ENCODE results near the gene KLHL6.
A peak's percentile ranks its signal among the peaks of the same experiment; 100 is the strongest.

The KLHL6 gene, protein sequence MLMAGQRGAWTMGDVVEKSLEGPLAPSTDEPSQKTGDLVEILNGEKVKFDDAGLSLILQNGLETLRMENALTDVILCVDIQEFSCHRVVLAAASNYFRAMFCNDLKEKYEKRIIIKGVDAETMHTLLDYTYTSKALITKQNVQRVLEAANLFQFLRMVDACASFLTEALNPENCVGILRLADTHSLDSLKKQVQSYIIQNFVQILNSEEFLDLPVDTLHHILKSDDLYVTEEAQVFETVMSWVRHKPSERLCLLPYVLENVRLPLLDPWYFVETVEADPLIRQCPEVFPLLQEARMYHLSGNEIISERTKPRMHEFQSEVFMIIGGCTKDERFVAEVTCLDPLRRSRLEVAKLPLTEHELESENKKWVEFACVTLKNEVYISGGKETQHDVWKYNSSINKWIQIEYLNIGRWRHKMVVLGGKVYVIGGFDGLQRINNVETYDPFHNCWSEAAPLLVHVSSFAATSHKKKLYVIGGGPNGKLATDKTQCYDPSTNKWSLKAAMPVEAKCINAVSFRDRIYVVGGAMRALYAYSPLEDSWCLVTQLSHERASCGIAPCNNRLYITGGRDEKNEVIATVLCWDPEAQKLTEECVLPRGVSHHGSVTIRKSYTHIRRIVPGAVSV

DNA sequence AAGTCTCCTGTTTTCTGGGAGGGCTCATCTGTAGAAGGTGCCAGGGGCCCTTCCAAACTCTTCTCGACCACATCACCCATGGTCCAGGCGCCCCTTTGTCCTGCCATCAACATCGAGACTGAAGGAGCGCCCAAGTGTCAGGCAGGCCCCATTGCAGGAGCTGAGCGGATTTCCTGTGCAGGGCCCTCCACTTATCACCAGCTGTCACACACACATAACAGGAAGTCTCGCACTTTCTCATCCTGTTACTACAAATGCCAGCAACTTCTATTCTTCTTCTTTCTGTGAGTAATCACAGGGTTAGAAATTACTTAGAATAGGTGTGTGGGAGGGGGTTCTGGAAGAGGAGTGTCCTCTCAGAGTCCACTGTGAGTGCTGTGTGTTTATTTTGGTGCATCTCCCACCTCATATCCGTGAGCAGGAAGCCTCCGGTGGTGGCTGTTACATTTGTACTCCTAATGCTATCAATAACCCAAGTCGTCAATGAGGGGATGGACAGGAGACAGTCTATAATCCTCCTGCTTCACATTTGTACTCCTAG lies at the start of gene KLHL6:
KLHL6 (minus strand) TSS at position 166 of the 541 bp plus-strand sequence; CDS start at position 113, 53 bp downstream.
- peak; percentile 93 for FAIRE-seq

DNA sequence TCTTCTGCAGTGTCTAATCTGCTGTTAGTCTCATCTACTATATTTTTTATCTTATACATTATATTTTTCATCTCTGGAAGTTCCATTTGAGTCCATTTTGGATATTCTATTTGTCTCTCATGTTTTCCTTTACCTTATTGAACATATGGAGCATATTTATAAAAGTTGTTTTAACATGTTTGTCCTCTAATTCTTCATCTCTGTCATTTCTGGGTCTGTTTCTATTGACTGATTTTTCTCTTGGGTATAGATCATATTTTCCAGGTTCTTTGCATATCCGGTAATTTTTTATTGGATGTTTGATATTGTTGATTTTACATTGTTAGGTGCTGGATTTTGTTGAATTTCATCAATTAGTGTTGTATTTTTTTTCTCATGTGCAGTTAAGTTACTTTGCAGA lies 42.5 kb upstream of the KLHL6 start:
- DNase-seq (ENCODE audit: insufficient read length, low spot score) (no peak), FAIRE-seq (no peak)

More for the DNA sequence above, at the start of gene KLHL6:
- DNase-seq (ENCODE audit: insufficient read length, low spot score), result peak; percentile 77

DNA sequence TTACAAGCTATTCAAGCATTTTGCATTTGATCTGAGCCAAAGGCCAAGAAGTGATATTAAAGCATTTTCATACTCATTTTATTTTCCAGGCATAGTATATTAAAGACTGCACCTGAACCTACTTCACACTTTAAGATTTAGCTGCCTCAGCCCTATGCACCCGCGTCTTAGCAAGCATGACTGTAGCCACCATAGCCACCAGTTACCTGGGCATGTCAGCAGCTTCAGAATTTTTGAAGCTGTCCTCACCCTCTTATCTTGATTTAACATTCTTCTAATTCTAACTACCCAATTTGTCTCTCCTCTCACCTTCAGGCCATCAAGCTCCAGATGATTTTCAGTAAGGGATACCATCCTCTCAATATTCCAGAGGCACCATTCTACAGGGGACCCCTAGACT lies 39.1 kb upstream of the KLHL6 start:
- FAIRE-seq (no peak), DNase-seq (ENCODE audit: insufficient read length, low spot score) (no peak)

DNA sequence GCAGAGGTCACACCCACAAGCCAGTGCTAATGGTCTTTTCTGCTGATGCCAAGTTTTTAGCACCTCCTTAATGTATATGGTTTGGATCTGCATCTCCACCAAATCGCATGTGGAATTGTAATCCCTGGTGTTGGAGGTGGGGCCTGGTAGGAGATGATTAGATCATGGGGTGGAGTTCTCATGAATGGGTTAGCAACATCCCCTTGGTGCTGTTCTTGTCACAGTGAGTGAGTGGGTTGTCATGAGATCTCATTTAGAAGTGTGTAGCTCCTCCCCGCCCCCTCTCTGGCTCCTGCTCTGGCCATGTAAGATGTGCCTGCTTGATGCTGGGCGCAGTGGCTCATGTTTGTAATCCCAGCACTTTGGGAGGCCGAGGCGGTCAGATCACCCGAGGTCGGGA lies 37.3 kb upstream of the KLHL6 start:
- DNase-seq (ENCODE audit: insufficient read length, low spot score) (no peak), FAIRE-seq (no peak)

DNA sequence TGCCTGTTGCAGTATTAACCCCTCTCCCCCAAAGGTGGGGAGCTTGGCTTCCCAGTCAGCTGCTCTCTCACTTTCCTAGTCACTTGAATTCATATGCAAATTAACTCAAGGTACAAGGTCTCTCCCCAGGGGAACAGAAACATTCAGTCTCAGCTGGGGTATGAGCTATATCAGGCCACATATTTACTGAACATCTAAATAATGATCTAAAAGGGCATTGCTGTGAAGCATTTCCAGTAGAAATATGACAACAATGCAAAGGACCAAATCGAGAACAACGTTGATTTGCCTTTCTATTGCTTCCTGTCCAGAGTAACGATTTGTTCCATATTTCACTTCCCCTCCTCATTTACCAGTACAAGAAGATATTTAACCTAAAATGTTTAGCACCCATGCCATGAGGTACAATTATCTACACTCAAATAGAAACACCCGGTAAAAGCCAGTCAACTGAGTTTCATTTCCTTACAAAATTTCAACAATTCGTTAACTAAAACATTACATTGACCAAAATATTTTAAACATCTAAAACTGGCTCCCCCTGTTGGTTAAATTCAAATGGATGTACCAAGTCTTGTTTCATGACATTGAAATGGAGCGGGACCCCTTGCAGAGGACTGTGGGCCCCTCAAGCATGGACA lies 36.5 kb upstream of the KLHL6 start:
- peak; percentile 89 for FAIRE-seq
- DNase-seq (ENCODE audit: insufficient read length, low spot score), result peak; percentile 40

DNA sequence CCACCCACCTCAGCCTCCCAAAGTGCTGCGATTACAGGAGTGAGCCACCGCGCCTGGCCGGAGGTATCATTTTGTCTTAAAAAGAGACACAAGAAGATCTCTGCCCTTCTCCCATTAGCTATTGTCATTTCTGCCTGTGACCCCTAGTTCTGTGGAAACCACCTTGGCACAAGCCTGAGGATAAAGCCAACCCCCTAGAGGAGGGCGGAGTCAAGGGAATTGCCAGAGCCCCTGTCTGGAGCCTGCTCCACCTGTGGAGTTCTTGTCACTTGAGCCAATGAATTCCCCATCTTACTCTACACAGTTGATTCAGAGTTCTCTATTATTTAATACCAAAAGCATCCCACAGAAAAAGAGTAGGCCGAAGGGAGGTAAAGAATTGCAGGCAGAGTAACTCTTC lies 34.9 kb upstream of the KLHL6 start:
- no peak for DNase-seq (ENCODE audit: insufficient read length, low spot score)
- no peak for FAIRE-seq

DNA sequence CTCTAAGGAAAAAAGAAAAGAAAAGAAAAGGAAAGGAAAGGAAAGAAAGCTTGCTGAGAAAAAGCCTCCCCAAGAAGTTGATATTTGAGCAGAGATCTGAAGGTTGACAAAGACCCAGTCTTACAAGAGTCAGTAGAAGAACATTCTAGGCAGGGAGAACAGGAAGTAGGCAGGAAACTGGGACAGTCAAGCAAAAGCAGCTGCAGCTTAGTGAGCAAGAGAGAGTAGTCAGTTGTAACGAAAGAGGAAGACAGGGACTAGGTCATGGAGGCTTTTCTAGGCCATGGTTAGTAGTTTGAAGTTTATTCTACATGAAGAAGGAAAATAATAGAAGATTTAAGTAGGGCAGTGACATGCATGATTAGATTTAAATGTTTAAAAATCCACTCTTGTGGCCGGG lies 31.8 kb upstream of the KLHL6 start:
- FAIRE-seq (no peak), DNase-seq (ENCODE audit: insufficient read length, low spot score) (no peak)

DNA sequence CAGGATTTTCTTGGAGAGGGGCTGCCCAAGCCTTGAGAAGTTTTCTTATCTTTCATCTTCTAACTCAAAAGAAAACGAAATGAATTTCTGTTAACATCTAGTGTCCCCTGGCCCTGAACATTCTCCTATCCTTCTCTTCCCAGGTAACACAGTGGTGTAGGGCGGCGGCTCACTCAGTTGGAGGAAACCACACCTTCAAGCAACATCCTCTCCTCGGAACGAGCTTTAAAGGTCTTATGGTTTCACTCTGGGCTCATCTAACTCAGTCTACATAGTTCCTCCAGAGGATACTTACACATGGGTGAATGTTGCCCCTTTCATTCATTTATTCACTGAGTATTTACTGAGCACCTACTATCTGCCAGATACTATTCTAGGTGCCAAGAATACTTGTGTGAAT lies 31.0 kb upstream of the KLHL6 start:
- FAIRE-seq (no peak), DNase-seq (ENCODE audit: insufficient read length, low spot score) (no peak)

DNA sequence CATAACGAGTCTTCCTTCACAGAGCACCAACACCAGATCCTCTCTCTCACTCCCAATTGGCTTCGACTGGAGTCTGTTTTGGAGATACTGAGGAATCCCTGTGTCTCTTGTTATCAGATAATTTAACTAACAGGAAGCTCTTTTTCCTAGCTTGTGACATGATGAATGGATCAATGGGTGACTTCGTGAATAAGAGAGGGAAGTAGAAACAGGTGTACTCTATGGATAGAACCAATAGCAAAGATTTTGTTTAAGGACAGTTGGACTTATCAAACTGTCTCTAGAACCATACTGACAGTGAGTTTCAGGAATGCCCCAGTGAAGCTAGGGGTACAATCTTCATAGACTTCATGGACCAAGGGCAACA lies 29.4 kb upstream of the KLHL6 start:
- FAIRE-seq, result no peak
- no peak for DNase-seq (ENCODE audit: insufficient read length, low spot score)

DNA sequence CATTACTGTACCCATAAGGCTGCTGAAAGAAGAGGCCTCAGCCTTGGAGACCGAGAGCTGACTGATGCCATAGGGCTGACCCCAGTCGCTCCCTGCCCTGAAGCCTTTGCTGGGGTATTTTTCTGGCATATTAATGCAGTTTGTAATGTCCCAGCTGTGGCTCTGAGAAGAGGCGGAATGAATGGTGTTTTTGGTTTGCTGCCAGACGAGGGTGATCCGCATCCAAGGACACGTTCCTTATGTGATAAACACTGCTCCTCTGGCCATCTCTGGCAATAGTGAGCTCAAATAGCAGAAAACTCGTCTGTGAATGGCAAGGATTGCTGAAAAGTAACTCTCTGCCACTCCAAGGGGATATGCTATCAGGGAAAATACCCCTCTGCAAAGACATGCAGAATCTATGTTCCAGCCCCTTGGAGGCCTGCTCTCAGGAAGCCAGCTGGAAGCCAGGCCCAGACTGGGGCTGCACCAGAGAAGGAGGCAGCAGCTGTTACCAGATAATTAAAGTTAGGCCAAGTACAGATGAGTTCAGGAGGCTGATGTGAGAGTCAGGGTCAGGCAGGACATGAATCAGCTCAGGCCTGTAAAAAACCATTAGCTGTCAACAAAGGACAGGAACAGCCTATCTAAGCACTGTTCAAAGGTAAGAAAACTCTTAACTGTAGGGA lies 28.9 kb upstream of the KLHL6 start:
- DNase-seq (ENCODE audit: insufficient read length, low spot score) (no peak), FAIRE-seq (peak; percentile 14)

DNA sequence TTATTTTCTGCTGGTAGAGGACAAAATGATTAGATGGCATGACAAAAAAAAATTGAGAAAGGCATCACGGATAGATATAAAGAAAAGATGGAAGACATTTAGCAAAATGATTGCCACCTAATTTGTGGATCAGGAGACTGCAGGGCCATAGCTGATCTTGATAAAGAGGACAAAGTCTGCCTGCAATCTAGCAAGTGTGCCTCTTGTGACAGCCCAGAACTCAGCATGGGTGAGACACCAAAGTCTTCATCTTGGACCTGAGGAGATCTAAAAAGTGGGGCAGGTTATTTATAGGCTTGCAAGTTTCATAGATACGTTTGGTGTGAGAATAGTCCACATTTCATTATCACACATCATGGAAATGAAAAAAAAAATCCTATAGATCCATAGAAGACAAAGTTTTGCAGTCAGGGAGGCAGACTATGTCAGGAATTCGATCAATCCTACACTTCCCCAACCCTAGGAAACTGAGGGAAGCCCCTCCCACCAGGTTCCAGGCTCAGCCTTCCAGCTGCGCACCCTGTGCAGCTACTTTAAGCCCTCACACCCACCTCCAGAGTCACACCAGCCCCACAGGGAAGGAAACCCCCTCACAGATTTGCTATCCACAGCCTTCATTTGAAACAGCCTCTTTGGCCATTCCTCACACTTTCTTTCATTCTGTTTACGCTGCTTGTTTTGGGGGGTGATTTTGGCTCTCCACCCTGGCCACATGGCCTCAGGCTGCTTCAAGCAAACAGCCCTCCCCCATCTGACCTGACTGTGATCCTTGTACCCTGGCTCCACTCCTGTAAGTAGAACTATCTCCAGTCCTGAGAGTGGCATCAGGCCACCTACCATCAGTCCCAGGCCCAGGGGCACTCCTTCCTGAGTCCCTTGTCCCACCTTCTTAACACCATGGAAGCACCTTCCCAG lies 28.1 kb upstream of the KLHL6 start:
- DNase-seq (ENCODE audit: insufficient read length, low spot score), result no peak
- FAIRE-seq, result no peak

DNA sequence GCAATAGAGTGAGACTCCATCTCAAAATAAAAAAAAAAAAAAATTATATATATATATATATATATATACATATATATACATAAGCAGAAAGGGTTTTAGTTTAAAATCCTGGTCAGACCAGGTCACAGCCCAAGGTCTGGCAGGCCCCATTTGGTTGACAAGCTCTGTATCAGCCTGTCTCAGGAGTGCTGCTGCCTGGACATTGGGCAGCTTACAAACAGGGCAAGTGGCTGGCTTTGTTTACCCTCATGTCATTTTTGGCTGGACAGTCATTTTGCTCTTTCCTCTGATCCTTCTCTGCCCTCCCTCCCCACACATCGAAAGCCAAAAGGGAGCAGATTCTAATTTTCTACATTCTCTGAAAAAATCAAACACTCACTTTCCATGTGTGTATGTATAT lies 26.7 kb upstream of the KLHL6 start:
- DNase-seq (ENCODE audit: insufficient read length, low spot score) (no peak), FAIRE-seq (no peak)

DNA sequence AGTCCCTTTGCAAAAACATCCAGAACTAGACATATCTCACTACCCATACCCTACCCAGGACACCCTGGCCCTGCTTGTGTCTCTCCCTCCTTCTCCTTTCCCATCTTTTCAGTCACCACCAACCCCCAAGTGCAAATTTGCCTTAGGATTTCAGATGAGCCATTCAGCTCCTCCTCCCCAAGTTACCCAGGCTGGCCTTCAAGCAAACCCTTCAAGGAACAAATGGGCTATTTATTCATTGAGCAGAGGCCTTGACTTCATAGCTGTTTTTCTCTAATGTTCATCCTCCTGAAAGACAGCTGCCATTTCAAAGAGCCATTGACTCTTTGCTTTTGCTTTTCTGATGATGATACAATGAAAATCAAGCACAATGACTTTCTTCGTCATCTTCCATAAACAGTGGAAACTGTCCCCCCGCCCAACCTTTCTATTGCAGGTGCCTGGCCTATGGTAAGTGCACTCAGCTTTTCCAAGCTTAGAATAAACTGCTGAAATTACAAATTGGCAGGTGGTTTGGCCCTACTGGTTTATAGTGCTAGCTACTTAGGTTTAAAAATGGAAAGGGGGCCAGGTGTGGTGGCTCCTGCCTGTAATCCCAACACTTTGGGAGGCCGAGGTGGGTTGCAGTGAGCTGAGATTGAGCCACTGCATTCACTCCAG lies 26.1 kb upstream of the KLHL6 start:
- no peak for FAIRE-seq

DNA sequence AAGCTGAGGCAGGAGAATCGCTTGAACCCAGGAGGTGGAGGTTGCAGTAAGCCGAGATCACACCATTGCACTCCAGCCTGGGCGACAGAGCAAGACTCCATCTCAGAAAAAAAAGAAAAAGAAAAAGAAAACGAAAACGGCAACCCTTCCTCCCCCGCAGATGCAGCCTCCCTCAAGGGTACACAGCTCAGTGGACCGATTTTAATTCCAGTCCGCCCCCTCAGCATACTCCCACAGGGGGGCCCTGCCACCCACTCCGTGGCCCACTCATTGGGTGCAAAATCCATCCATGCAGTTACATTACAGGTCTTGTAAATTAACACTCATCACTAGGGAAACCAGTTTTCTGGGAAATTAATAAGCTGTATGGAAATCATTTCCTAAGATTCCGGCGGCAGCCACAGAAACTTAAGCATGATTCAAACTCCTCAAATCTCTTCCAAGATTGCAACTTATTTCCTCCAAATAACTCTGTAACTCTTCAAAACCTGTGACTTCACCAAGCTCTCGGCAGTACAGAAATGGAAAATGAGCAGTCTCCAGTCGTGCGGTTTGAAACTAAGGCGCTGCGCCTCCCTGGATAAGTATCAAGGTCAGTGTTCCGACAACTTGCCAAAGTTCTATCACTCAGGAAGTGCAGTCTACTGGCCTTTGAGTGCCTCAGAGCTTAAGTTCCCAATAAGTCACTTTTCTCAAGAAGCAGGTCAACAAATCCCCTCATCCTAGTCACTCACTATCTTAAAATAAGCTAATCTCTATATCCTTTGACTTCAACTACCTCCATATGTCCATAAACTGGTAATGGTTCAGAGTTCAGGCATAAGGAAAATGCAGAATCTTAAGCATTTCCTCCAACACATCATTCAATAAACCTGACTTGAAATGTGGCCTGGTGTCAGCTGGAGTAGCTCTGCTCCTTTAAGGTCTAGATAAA lies 24.7 kb upstream of the KLHL6 start:
- FAIRE-seq (no peak), DNase-seq (ENCODE audit: insufficient read length, low spot score) (no peak)

More for the DNA sequence above, 26.1 kb upstream of the KLHL6 start:
- DNase-seq (ENCODE audit: insufficient read length, low spot score), result no peak

DNA sequence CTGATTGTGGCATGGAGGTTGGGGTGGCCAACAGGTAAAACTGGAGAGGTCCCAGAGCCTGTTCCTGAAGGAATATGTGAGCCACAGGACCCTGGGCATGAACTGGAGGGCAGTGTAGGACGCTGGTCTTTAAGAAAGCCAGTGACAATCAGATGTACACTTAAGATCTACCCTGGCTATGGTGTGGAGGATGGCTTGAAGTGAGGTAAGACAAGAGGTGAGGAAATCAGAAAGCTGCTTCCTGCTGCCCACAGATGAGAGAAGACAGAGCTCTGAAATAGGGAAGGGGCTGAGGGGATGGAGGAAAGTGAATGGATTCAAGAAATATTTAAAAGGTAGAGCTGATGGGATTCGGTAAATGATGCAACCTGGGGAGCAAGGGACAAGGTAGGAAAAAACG lies 22.7 kb upstream of the KLHL6 start:
- FAIRE-seq (no peak), DNase-seq (ENCODE audit: insufficient read length, low spot score) (no peak)

DNA sequence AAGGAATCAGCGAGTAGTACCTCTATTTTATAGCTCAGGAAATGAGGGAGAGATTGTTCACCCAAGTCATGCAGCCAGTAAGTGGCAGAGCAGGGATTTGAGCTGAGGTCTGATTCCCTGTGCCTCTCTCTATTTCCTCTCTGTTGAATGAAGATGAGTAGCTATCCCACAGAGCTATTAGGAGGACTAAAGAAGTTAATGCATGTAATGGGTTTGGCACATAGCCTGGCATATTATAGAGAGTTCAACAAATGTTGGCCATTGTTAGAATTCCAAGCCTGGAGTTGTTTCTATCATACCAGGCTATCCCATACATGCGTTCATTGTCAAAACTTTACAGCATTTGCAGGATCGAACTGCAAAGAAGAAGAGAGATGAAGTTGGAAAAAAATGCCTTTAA lies 21.8 kb upstream of the KLHL6 start:
- no peak for FAIRE-seq
- no peak for DNase-seq (ENCODE audit: insufficient read length, low spot score)

DNA sequence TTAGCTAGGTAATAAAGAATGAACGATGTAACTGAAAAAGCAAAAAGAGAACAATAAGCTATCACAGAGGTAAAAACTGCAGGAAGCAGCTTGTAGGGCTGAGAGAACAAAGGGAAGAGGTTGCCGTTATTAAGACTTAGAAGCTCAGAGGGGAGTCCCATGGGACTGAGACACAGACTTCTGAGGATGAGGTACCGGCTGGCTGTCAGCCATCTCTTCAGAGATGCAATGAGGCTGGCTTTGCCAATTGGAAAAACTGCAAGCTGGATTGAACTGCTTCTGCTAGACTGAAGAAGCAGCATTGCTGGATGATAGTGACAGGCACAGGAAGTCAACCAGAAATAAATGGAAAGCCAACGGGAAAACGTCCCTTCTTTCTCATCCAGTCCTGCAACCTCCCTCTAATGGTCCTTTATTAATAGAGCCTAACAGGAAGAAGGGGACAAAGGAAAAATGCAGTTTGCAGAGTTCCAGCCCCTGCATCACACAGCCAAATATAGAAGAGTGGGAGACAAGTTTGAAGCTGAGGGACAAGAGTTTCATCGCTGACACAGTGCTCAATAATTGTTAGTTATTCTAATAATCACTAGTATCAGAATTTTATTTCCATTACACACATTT lies 21.1 kb upstream of the KLHL6 start:
- FAIRE-seq (no peak), DNase-seq (ENCODE audit: insufficient read length, low spot score) (no peak)

DNA sequence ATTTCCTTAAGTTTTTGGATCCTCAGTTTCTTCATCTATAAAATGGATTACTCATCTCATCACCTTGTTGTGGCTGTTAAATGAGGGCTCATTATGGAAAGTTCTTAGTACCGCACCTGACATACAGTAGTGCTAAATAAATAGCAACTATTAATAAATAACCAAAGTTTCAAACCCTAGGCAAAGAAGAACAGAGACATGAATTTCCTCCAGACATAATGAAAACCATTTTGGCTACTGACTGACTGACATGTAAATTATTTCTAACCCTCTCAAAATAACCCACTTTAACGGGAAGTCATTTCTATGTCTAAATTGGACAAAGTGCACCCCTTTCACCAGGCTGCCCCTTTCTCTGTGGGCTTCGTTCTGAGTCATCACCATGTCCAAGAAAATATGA lies 17.4 kb upstream of the KLHL6 start:
- DNase-seq (ENCODE audit: insufficient read length, low spot score), result no peak
- FAIRE-seq, result peak; percentile 55

Data from GM19239 (cell line).